HG03378 (cell line): ENCODE results near the gene TSPEAR.

Experiments used
- ATAC-seq: cut with Tn5 transposase; IDR thresholded peaks from one replicate; pipeline ENCODE4 v1.9.1; 2021; ENCODE audit warnings: mild to moderate bottlenecking, moderate library complexity; ENCODE audit not compliant: unreplicated experiment

TSPEAR gene

GRCh38 chr21:44711327-44712202, at the start of gene TSPEAR:
Gene TSPEAR (minus strand): TSS chr21:44711572. CDS start chr21:44711514, 58 bp downstream.
- ATAC-seq, result no peak

GRCh38 chr21:44760376-44760775, 49.0 kb upstream of the TSPEAR start:
- no peak for ATAC-seq

- no peak for ATAC-seq
Observed at GRCh38 chr21:44759628-44760285, 48.4 kb upstream of the TSPEAR start.

GRCh38 chr21:44758781-44759627, 47.6 kb upstream of the TSPEAR start:
- no peak for ATAC-seq

- ATAC-seq, result no peak
Observed at GRCh38 chr21:44758141-44758561, 46.8 kb upstream of the TSPEAR start.

GRCh38 chr21:44757731-44758130, 46.4 kb upstream of the TSPEAR start:
- no peak for ATAC-seq

GRCh38 chr21:44756423-44757185, 45.2 kb upstream of the TSPEAR start:
- ATAC-seq, result no peak

- ATAC-seq, result no peak
Observed at GRCh38 chr21:44755227-44755626, 43.9 kb upstream of the TSPEAR start.

GRCh38 chr21:44753357-44753756, 42.0 kb upstream of the TSPEAR start:
- ATAC-seq, result no peak

GRCh38 chr21:44752671-44753235, 41.4 kb upstream of the TSPEAR start:
- no peak for ATAC-seq

- no peak for ATAC-seq
Observed at GRCh38 chr21:44751799-44752636, 40.6 kb upstream of the TSPEAR start.

- no peak for ATAC-seq
Observed at GRCh38 chr21:44751186-44751798, 39.9 kb upstream of the TSPEAR start.

GRCh38 chr21:44750675-44751025, 39.3 kb upstream of the TSPEAR start:
- no peak for ATAC-seq

GRCh38 chr21:44749759-44750674, 38.6 kb upstream of the TSPEAR start:
- ATAC-seq, result no peak

- no peak for ATAC-seq
Observed at GRCh38 chr21:44749116-44749758, 37.9 kb upstream of the TSPEAR start.

GRCh38 chr21:44748621-44749020, 37.2 kb upstream of the TSPEAR start:
- ATAC-seq, result no peak

- ATAC-seq, result no peak
Observed at GRCh38 chr21:44742418-44743153, 31.2 kb upstream of the TSPEAR start.
